HG03520 (cell line): ENCODE data around the gene COL4A2.

Experiments used
- ATAC-seq: cut with Tn5 transposase; IDR thresholded peaks from one replicate; pipeline ENCODE4 v1.9.1; 2021; ENCODE audit warnings: mild to moderate bottlenecking, moderate library complexity; ENCODE audit not compliant: unreplicated experiment

Gene COL4A2

GRCh38 chr13:110562036-110562597, 255.0 kb downstream of the COL4A2 start:
- no peak for ATAC-seq
